ENCODE results near the gene SYNGR2. TPM values are rescaled to one million over a fixed set of nuclear protein-coding genes. Genes with fewer than 3 reads are reported as not detected.

SYNGR2 gene
- total and polyA plus RNA-seq, 9 of the 15 experiments (the other 6 are each of a cell fraction or from before 2014, with no cell fraction given): 1.4 to 173 (median 87.8) TPM

DNA sequence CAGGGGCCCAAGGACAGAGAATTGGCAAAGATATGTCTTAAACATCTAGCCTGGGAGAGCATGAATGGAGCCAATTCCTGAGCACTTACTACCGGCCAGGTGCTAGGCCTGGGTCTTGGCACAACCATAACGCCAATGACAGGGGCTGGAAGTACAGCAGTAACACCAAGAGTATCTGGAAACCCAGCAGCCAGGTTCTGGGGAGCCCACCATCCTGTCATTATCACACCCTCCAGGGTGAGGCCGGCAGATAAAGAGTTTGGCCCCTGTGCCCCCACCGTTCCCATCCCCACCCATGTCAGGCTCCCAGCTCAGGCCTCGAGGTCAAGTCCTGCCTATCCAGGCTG is 38.3 kb upstream of the SYNGR2 start (continued):
- TF ChIP-seq, protein P1, sequence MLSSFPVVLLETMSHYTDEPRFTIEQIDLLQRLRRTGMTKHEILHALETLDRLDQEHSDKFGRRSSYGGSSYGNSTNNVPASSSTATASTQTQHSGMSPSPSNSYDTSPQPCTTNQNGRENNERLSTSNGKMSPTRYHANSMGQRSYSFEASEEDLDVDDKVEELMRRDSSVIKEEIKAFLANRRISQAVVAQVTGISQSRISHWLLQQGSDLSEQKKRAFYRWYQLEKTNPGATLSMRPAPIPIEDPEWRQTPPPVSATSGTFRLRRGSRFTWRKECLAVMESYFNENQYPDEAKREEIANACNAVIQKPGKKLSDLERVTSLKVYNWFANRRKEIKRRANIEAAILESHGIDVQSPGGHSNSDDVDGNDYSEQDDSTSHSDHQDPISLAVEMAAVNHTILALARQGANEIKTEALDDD (IDR thresholded peaks at IDR 0.05): peak; percentile 10; the same call in 1 of the 2 replicates
- TF ChIP-seq, protein P2, sequence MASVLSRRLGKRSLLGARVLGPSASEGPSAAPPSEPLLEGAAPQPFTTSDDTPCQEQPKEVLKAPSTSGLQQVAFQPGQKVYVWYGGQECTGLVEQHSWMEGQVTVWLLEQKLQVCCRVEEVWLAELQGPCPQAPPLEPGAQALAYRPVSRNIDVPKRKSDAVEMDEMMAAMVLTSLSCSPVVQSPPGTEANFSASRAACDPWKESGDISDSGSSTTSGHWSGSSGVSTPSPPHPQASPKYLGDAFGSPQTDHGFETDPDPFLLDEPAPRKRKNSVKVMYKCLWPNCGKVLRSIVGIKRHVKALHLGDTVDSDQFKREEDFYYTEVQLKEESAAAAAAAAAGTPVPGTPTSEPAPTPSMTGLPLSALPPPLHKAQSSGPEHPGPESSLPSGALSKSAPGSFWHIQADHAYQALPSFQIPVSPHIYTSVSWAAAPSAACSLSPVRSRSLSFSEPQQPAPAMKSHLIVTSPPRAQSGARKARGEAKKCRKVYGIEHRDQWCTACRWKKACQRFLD (CRISPR knock-in tag; IDR thresholded peaks at IDR 0.05): no peak
- no peak for TF ChIP-seq NUFIP1 (IDR thresholded peaks at IDR 0.05; ENCODE audit: partially characterized antibody)
- TF ChIP-seq EWSR1 (IDR thresholded peaks at IDR 0.05; ENCODE audit: borderline replicate concordance, low read depth, partially characterized antibody): no peak
- no peak for TF ChIP-seq TRIM24 (IDR thresholded peaks at IDR 0.05)
- peak; percentile 81 for TF ChIP-seq DMBX1 (CRISPR knock-in tag; IDR thresholded peaks at IDR 0.05; ENCODE audit: borderline replicate concordance)
- no peak for TF ChIP-seq SIRT6 (IDR thresholded peaks at IDR 0.05; ENCODE audit: low read depth, low read length)
- TF ChIP-seq HMG20A (CRISPR knock-in tag; conservative IDR thresholded peaks at IDR 0.05): no peak
- no peak for TF ChIP-seq ZNF695 (CRISPR knock-in tag; IDR thresholded peaks at IDR 0.05)
- TF ChIP-seq POLR2B (IDR thresholded peaks at IDR 0.05; ENCODE audit: low read depth, partially characterized antibody): no peak
- no peak for TF ChIP-seq SPI1 (IDR thresholded peaks at IDR 0.05; ENCODE audit: borderline replicate concordance, low read depth, low read length)
- no peak for TF ChIP-seq BRCA1 (IDR thresholded peaks at IDR 0.05)
- TF ChIP-seq BRCA1 (CRISPR knock-in tag; IDR thresholded peaks at IDR 0.05): no peak
- no peak for TF ChIP-seq TRIM28 (IDR thresholded peaks at IDR 0.05)
- no peak for TF ChIP-seq SIX5 (IDR thresholded peaks at IDR 0.05; ENCODE audit: borderline replicate concordance in 1 of 2, insufficient read depth in 1 of 2, low read depth in 1 of 2, low read length in 2 of 2)
- TF ChIP-seq CBX2 (IDR thresholded peaks at IDR 0.05; ENCODE audit: insufficient read depth, low read length, poor library complexity, severe bottlenecking): no peak
- TF ChIP-seq MXI1 (IDR thresholded peaks at IDR 0.05; ENCODE audit: low read depth, low read length): no peak
- no peak for TF ChIP-seq ZNF253 (CRISPR knock-in tag; conservative IDR thresholded peaks at IDR 0.05)
- no peak for TF ChIP-seq ZNF354B (CRISPR knock-in tag; IDR thresholded peaks at IDR 0.05)
- peak; percentile 36; the same call in 1 of the 2 replicates for TF ChIP-seq ZKSCAN1 (IDR thresholded peaks at IDR 0.05; ENCODE audit: low read depth, low read length)
- TF ChIP-seq ARID1B (IDR thresholded peaks at IDR 0.05): peak; percentile 65
- TF ChIP-seq, protein P3, sequence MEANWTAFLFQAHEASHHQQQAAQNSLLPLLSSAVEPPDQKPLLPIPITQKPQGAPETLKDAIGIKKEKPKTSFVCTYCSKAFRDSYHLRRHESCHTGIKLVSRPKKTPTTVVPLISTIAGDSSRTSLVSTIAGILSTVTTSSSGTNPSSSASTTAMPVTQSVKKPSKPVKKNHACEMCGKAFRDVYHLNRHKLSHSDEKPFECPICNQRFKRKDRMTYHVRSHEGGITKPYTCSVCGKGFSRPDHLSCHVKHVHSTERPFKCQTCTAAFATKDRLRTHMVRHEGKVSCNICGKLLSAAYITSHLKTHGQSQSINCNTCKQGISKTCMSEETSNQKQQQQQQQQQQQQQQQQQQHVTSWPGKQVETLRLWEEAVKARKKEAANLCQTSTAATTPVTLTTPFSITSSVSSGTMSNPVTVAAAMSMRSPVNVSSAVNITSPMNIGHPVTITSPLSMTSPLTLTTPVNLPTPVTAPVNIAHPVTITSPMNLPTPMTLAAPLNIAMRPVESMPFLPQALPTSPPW (CRISPR knock-in tag; IDR thresholded peaks at IDR 0.05): no peak; the same call in 1 of the 2 replicates
- TF ChIP-seq NR1H2 (CRISPR knock-in tag; IDR thresholded peaks at IDR 0.05): 0 out of 2 replicates have a peak, but pooled peaks have one; percentile 8
- no peak for TF ChIP-seq KLF6 (CRISPR knock-in tag; IDR thresholded peaks at IDR 0.05; ENCODE audit: borderline replicate concordance)
- TF ChIP-seq, protein P4, sequence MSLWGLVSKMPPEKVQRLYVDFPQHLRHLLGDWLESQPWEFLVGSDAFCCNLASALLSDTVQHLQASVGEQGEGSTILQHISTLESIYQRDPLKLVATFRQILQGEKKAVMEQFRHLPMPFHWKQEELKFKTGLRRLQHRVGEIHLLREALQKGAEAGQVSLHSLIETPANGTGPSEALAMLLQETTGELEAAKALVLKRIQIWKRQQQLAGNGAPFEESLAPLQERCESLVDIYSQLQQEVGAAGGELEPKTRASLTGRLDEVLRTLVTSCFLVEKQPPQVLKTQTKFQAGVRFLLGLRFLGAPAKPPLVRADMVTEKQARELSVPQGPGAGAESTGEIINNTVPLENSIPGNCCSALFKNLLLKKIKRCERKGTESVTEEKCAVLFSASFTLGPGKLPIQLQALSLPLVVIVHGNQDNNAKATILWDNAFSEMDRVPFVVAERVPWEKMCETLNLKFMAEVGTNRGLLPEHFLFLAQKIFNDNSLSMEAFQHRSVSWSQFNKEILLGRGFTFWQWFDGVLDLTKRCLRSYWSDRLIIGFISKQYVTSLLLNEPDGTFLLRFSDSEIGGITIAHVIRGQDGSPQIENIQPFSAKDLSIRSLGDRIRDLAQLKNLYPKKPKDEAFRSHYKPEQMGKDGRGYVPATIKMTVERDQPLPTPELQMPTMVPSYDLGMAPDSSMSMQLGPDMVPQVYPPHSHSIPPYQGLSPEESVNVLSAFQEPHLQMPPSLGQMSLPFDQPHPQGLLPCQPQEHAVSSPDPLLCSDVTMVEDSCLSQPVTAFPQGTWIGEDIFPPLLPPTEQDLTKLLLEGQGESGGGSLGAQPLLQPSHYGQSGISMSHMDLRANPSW (CRISPR knock-in tag; IDR thresholded peaks at IDR 0.05): peak; percentile 88; the same call in 1 of the 2 replicates

All from K562 (cell line).